SHP77 treated with DMSO at 0.1 percent for 48 hours (cell line): ENCODE data around the gene MAP3K7.
"Not testable (repeated sequence)": the region's sequence is repeated elsewhere in the genome, so short reads cannot be mapped to it uniquely, and the experiment has no call there.

Experiments
- DNase-seq: peaks from one replicate; lab custom pipeline; 2025; lab: John Stamatoyannopoulos, UW

The MAP3K7 gene

DNA sequence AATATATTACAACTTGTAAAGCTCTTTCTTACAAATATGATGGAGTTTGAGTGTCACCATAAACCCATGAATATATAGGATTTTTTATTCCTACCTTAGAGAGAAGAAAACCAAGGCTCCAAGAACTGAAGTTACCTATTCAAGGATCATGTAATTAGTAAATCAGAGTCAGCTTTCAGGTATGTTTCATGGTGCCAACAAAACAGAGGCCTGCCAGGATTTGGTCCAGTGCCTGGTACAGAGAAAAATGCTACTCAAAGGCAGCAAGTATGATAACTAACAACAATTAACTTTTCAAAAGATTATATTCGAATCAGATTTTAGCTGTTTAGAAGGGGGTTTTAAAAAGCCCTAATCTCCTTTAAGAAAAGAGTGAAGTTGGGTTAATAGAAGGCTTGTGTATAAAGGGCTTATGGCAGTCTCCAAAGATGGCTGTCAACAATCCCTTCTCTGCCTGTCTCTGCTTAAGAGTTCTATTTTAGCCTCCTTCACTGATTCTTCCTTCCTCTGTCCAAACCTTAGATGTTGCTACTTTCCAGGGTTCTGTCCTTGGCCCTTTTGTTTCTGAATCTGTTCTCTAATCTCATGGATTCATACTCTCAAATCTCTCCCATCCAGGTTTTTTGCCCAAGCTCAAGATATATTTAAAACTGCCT, 7.8 kb downstream of the MAP3K7 start:
- DNase-seq: no peak

- DNase-seq: no peak
Observed at GRCh38 chr6:90575267-90575666, 11.6 kb downstream of the MAP3K7 start.

DNA sequence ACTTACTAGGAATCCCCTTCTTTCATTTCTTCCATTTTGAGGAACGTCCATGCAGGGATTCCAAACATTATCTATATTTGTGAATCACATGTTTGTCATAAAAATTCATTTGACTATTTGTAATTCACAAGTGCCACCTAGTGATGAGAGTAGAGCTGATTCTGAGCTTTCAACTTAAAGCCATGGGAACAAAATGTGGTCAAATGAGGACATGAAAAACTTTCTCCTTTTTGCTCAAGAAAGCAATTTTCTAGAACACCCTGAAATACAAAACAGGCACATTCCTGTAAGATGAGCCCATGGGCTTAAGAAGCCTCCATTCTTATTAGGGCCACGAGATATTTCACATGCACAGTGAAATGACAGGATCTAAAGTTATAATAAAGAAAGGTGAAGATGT, 12.3 kb downstream of the MAP3K7 start:
- DNase-seq: no peak

GRCh38 chr6:90573624-90574023, 13.2 kb downstream of the MAP3K7 start:
- no peak for DNase-seq

DNA sequence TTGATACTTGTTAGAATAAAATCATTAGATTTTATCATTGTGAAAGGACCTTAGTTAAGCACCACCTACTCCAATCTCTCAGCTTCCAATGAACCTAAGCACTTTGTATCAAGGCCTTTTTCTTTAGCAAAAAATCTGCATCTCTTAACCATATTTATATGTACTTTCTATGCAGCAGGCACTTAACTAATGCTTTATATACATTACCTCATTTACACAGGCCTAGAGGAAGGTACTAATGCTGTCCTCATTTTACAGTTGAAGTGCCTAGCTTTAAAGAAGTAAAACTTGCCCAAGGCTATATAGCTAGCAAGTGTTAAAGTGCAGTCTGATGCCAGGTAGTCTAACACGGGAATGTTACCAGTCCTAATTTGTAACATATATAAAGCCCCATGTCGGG, 14.0 kb downstream of the MAP3K7 start:
- DNase-seq: no peak

DNA sequence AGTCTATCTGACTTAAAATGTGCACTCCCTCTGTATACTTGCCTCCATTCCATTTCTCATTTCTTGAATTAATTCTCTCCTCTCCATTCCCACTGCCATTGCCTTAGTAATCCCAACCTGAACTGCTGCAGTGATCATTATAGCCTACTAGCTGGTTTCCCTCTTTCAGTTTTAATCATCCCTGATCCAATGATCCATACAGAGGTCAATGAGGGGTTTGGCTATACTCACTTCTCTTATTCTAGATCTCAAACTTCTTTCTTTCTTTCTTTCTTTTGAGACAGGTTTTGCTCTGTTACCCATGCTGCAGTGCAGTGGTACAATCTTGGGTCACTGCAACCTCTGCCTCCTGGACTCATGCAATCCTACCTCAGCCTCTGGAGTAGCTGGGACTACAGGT, 17.6 kb downstream of the MAP3K7 start:
- DNase-seq: no peak

DNA sequence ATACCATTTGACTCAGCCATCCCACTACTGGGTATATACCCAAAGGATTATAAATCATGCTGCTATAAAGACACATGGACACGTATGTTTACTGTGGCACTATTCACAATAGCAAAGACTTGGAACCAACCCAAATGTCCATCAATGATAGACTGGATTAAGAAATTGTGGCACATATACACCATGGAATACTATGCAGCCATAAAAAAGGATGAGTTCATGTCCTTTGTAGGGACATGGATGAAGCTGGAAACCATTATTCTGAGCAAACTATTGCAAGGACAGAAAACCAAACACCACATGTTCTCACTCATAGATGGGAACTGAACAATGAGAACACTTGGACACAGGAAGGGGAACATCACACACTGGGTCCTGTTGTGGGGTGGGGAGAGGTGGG, 19.2 kb downstream of the MAP3K7 start:
- not testable (repeated sequence) for DNase-seq

DNA sequence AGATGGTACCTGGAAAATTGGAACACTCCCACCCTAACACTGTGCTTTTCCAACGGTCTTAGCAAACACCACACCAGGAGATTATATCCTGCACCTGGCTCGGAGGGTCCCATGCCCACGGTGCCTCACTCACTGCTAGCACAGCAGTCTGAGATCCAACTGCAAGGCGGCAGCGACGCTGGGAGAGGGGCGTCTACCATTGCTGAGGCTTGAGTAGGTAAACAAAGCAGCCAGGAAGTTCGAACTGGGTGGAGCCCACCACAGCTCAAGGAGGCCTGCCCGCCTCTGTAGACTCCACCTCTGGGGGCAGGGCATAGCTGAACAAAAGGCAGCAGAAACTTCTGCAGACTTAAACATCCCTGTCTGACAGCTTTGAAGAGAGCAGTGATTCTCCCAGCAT, 24.5 kb downstream of the MAP3K7 start:
- DNase-seq: not testable (repeated sequence)

DNA sequence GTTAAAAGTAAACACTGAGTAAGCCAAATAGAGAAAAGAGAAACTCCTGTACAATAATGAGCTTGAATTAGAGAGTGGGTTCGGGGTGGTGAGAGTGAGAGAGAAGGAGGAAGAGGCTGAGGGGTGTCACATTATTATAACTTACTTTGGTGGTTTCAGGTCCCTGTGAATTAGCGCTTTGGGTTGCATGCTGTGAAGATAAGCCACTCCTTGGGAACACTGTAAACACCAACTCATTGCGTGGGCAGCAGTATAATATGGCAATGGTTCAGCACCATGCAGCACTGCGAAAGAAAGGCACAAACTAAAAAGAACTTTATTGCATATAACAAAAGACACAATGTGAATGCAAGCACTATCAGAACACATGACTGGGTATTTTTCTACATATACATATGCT, 26.9 kb downstream of the MAP3K7 start:
- DNase-seq: no peak

- DNase-seq: no peak
Observed at GRCh38 chr6:90557006-90557405, 29.9 kb downstream of the MAP3K7 start.

DNA sequence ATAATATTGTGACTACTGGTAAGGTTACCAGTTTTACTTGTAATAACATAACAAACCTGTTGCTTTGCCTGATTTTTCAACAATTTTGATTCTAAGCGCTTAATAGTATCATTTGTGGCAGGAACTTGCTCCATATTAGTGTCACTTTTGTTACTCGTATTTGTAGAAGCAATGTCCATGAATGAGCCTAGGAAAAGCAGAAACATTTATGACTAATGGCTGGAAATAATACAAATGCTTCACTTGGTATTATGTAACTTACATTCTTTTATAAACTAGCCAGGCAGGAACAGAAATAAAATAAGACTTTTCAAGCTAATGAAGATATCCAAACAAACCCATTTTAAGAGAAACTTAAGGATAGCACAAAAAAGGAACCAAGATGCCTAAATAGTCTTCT, 38.9 kb downstream of the MAP3K7 start:
- no peak for DNase-seq

DNA sequence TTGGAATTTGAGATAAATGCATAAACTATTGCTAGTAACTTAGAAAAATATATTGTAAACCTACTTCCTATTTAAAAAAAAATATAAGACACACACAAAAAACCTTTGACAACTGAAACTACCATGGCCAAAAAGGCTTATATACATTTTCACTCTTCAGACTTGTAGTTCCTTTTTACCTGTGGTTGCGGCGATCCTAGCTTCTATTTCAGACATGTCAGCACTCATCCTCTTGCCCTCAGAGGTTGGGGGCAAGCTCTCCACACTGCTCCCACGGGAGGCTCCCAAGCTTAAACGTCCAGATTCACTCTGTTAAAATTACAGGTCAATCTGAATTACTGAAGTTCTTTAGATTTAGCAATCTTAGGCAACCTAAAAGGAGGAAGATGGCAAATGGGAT, 39.8 kb downstream of the MAP3K7 start:
- DNase-seq: no peak

GRCh38 chr6:90545448-90545847, 41.4 kb downstream of the MAP3K7 start:
- DNase-seq: no peak

DNA sequence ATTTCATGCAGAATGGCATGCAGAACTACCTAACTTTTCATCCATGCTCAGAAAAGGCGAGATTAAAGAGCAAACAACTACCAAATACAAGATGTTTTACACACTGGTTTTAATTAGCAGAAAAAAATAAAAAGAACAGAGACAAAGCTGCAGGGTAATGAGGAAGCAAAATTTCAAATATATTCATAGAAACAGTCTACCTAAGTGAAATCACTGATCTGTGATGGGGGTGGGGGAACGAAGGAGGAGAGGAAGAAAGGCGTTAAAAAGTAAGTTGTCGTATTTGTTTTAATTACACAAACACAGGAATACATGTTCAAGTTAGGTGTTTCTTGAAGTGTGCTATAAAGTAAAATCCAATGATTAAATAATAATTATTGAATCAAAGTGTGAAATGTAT, 42.1 kb downstream of the MAP3K7 start:
- DNase-seq: no peak

DNA sequence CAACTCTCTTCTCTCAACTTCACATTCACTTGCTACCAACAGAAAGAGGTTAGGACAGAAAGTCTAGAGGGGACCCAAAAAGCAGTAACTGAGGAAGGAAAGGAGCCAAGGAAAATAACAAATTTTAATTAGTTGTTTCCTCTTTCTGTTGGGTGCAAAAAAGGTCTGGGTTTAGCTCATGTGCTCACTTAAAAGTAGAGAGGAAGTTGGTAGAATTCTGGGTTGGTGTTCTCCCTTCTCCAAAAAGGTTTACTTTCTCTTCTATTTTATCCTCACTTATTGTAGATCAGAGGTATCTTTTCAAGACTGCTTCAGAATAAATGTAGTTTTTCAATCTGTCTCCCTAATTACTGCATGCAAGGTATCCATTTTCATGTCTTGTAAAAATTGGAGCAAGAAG, 42.8 kb downstream of the MAP3K7 start:
- DNase-seq: no peak

GRCh38 chr6:90541221-90541620, 45.7 kb downstream of the MAP3K7 start:
- DNase-seq: no peak

- no peak for DNase-seq
Observed at GRCh38 chr6:90538278-90539046, 48.4 kb downstream of the MAP3K7 start.

DNA sequence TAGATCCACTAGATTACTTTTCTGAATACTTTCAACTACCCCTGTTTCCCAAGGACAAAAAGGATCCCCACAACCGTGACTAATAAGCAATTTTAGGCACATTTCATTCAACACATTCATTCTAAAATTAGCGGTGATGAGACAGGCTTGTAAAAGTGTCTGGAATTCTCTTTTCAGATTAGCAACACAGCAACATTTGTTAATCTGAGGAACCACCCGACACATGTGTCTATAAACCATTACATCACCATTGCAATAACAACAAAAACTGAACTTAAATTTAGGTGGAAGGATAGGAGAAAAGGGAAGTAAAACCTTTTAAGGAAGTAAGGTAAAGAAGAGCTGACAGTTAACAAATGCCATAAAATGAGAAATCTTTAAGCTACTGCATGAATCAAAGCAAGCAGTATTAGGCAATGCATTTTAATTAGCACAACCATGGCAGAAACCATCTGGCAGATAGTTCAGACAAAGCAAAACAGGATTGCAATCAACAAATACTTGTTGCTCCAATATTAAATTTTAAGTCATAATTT, 49.1 kb downstream of the MAP3K7 start:
- no peak for DNase-seq

DNA sequence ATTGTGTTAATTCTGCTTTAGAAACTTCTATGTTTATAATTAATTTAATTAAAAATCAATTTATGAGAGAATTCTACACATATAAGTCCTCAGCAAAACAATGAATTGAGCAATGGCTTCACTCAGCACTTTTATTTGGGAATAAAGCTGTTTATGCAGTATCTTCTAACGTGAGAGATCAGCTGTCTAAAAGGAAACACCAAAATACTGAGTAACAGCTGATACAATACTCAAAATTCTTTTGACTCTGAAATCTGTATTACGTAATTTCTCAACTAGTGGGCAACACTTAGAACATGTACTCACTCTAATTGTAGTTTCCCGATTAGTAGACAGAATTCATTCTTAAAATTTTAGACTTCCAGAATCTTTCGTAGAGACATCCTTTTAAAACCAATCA, 49.8 kb downstream of the MAP3K7 start:
- no peak for DNase-seq

DNA sequence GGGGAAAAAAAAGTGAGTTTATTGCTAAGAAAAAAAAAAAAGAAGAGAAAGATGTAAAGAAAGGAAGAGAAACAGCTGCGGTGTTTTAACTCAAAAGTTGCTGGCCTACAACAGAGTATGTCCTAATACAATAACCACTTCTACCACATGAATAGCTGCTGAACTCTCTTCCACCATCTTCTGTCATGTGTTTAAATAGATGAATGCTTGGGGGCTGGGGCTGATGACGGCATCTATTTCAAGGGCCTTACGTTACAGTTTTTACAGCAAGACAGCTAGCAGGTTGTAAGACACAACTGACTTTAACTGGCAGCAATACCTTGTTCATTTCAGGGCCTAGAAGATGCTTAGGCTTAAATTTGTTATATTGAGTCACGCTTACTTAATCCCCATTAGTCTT, 50.4 kb downstream of the MAP3K7 start:
- no peak for DNase-seq

DNA sequence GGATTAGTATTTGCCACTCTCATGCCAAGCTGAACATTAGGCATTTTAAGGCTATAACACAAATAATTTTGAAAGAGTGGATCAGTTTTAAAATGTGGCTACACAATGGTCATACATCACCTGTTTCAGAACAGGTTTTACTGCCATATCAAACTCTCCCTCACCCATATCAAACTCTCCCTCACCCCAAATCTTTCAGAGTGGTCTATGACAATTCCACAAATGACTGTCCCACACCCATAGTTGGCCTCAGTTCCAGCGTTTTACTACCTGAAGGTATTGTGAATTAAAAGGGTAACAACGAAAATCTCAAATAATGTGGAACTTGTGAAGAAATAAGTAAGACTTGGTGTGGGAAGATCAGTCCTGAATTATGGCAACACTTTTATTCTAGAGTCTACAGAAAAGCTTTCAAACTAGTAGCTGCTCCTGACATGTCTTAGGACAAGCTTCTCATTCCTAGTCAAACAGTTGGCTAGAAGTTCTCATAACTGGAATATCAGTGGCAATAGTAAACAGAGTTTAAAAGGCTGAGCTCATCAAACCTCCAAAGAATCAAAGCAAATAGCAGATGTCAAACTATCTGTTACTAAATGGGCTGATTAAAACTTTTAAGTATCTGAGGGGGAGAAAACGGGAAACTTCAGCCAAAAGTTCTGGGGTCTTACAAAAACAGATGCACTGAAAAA, 52.4 kb downstream of the MAP3K7 start:
- no peak for DNase-seq

DNA sequence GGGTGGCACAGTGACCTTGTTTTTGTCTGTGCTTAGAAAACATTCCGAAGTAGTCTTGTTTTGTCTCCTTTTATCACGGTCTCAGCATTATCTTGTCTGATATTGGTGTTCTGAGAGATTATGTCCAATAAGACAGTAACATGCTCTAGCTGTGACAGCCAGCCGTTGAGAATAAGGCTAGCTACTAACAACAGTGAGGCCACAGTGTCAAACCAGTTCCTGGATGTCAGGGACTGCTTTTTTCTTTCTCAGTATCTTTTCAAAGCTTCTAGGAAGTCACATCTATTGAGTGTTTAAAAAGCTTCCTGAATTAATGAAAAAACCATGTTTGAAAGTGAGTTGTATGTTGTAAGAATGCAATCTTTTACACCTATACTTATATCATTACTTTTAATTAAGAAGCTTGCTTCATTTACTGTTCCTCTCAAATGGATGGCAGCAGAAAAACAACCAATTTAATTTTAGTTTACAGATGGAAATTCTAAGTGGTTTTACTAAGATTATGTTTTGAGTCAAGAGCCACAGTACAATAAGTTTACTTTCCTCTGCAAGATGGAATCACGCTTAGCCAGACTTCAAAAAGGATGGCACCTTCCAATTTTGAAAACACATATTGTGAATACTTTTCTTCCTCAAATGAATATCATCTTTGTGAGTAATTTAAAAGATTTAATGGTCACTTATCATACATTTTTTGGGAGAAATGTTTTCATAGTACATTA, 53.1 kb downstream of the MAP3K7 start:
- no peak for DNase-seq
